ENCODE measurements around the gene UTS2R.

The UTS2R gene

DNA sequence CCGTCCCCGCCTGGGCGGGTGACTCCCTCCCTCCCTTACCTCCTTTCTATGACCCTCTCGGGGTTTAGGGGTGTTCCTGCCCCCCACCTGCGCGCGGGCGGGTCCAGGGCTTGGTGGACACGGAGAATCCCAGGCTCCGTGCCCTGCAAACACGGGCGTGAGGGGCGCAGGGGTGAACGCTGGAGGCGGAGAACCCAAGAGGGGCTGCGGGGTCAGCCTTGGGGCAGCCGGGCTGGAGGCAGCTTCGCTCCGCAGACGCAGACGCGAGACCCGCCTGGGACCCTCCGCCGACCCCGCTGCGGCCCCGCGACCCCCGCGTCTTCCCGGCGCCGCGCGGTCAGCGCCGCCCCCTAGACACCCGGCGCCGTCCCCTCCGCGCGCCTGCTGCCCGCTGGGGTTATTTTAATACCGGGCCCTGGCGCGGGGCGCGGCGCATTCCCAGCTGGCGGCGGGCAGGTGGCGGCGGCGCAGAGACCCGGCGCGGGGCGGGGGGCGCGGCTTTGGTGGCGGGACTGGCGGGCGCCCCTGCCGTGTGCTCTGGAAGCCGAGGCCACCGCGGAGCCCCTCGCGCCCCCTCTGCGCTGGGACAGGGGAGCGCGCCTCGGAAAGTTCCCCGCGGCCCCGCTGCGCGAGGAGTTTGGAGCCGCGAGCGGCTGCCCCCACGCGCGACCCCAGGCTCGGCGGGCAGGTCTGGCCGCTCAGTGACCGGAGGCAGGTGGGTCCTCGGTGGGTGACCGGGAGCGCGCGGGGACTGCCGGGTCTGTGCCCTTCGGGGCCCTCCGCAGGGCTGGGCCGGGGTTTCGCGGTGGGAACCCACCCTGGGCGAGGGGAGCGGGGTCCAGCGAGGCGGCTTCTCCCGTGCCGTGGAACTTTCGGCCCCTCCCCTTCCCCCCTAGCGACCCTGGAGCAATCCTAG, at the start of gene UTS2R:
Gene UTS2R (plus strand): TSS at position 433 of the 916 bp plus-strand sequence. CDS start 2,560 bp downstream, outside the sequence.
- no peak for DNase-seq (ENCODE audit: low read depth in 2 of 3, low spot score in 2 of 3)

DNA sequence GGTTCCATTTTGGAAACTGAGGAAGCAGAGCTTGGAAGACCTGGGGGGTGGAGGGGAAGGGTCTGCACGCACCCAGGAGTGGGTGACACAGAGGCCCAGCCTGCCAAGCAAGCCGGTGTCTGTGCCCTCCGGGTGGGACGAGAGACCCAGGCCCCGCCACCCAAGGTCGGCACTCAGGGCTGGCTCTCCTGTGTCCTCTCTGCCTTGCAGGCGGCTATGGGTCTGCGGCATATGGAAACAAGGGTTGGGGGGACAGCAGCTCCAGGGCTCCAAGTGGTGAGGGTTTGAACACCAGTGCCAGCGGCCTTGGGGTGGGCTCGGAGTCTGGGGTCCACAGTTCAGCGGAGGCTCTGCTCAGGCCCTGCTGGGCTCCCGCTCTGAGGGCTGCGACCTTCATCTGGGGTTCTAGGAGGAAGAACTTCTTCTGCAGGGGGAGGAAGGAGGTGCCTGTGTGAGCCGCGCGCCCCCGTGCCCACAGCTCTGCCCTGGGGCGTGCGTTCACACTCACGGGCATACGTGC, 49.6 kb upstream of the UTS2R start:
- no peak for DNase-seq (ENCODE audit: low read depth in 2 of 3, low spot score in 2 of 3)

DNA sequence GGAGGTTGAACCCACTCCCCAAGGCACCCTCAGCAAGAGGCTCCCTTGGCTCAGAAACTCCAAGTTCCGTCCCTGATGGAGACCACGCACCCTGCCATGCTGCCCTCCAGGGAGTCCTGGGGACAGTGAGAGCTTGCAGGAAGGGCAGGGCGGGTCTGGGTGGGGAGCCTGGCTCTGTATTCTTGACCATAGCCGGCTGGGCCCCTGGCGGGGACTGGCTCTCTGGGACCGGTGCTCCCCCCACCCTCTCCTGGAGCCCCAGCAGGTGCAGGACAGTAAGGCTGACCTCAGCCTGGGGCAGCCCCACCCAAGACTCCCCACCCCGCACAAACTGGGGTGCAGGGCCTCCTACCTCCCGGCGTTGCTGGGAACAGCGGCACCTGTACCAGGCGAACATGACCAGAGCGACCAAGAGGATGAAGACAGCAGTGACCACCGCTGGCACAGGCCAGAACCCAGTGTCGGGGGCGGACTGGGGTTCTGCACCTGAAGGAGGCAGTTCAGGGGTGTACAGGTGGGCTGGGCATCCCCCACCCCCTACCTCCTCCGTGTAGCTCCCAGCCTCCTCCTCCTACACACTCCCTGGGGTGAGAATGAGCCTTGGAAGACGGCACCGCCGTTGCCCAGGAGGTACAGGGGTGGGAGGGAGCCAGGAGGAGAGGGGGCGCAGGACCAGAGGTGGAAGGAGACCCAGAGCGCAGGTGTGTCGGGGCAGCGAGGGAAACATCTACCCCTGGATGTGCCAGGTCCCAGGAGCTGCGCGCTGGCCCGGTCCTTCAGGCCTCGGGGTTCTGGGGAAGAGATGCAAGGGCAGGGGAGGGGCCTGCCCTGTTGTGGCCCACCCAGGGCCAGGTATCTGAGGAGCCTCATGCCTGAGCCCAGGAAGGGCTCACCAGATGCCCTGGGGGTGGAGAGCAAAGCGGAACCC, 48.8 kb upstream of the UTS2R start:
- DNase-seq (ENCODE audit: low read depth in 2 of 3, low spot score in 2 of 3) = no peak

DNA sequence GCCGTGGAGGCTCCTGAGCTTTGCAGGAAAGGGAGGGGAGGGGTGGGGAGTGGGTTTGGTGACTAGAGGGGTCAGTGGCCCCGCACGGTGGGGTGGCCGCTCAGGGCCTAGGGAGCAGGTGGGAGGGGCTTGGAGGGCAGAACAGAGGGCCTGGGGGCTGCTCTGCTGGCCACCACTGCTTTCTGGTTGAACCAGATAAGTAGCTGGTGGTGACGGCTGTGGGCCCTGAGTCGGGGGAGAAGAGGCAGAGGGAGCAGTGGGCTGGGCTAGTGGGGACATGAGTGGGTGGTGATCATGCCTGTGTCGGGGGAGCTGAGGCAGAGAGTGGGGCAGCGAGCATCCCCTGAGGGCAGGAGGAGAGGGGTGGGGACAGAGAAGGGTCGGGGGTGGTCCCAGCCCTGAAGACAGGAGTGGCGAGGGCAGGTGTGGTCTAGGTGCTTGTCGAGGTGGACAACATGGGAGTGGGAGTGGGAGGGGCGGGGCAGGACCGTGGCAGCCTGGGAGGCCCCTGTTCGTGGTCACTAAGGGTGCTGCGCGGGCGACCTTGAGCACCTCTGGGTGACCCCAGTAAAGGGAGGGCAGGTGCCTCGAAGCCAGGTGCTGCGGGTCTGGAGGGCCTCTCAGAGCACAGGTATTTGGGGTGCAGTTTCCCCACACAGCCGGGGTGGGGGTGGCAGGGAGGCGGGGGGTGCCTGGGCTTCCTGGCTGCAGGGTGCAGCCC, 47.9 kb upstream of the UTS2R start:
- no peak for DNase-seq (ENCODE audit: low read depth in 2 of 3, low spot score in 2 of 3)

DNA sequence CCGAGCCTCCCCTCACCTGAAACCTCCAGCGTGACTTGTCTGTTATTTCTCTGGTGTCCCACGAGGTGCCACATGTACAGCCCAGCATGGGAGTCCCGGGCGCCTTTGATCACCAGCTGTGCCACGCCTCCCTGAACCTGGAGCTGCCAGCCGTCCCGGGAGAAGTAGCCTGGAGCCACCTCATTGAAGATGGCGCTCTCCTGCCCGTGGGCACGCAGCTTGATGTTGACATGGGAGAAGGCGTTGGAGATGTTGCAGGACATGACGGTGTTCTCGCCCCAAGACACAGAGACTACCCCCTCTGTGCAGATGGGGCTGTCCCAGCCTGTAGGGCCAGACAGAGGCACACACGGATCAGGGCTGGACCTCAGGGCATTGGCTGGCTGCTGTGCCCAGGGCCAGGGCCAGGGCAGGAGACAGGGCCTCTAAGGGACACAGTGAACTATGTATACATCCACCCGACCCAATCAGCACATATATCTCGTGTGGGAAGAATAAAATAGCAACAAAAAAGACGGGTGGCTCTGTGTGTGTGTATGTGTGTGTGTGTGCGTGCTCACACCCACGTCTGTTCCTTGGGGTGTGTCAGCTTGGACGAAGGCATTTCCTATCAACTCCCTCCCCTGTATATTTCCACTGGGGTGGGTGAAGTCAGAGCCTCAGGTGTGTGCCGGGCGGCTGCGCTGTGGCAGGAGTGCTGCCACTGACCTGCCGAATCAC, 46.8 kb upstream of the UTS2R start:
- no peak for DNase-seq (ENCODE audit: low read depth in 2 of 3, low spot score in 2 of 3)

DNA sequence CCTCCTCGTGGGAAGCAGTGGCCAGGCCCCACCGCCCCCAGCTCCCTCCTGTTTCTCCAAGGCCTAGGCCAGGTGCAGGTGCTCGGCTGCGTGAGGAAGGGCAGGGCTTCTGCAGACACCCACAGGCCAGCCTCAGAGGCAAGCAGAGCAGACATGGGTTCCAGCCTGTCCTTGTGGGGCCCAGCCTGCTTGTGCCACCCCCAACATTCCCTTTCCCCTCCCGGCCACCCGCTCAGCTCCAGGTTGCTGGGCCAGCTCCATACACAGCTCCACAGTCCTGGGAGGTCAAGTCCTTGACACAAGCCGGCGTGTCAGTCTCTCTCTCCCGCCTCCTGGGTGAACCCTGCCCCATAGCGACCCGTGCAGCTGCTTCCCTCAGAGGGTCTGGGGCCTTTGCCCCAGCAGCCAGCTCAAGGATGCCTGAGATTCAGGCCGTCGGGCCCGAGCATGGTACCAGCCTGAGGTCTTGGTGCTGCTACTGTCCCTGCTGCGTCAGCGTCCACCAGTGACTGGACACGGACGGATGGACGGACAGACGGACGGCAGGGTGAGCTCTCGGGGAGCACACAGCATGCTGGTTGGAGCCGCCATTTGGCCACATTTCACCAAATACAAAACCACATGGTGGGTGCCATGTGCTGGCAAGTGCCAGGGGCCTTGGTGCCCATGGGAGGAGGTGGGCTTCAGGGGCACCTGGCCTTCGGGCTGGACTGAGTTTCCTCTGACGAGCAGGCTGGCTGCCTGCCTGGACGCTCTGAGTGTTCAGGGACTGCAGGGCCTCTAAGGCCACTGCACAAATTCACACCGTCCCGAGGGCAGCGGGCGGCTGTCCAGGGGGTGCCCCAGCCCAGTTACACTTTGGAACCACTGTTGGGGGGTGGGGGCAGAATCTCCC, 46.0 kb upstream of the UTS2R start:
- no peak for DNase-seq (ENCODE audit: low read depth in 2 of 3, low spot score in 2 of 3)

DNA sequence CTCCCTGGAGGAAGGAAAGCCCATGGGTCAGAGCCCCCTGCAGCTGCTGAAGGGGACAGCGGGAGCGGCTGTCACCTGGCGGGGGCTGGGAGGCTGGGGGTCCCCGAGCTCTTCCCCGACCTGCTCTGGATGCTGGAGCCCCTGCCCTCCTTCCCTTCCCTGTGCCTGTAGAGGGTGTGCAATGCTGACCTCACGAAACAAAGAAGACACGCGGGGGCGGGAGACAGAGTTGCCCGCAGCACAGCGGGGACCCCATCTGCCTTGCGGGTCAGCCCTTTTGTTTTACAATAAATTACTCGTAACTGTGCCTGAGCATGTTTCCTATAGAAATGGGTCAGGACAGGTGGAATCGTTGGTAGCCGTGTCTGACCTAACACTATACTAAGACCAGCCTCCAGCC, 44.3 kb upstream of the UTS2R start:
- no peak for DNase-seq (ENCODE audit: low read depth in 2 of 3, low spot score in 2 of 3)

DNA sequence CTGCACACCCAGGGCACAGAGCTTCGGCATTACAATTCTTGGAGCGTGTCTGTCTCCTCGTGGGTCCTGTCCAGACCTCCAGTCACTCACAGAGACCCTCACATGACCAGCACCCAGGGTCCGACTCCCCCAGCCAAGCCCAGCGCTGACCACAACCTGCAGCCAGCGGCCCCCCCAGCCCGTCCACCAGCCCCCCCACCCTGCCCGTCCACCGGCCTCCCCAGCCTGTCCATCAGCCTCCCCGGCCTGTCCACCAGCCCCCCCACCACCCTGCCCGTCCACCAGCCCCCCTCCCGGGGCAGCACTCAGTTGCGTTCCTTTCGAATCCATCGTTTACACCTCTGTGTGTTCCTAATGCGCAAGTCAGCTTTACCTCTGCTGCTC, 43.8 kb upstream of the UTS2R start:
- DNase-seq (ENCODE audit: low read depth in 2 of 3, low spot score in 2 of 3) = no peak

DNA sequence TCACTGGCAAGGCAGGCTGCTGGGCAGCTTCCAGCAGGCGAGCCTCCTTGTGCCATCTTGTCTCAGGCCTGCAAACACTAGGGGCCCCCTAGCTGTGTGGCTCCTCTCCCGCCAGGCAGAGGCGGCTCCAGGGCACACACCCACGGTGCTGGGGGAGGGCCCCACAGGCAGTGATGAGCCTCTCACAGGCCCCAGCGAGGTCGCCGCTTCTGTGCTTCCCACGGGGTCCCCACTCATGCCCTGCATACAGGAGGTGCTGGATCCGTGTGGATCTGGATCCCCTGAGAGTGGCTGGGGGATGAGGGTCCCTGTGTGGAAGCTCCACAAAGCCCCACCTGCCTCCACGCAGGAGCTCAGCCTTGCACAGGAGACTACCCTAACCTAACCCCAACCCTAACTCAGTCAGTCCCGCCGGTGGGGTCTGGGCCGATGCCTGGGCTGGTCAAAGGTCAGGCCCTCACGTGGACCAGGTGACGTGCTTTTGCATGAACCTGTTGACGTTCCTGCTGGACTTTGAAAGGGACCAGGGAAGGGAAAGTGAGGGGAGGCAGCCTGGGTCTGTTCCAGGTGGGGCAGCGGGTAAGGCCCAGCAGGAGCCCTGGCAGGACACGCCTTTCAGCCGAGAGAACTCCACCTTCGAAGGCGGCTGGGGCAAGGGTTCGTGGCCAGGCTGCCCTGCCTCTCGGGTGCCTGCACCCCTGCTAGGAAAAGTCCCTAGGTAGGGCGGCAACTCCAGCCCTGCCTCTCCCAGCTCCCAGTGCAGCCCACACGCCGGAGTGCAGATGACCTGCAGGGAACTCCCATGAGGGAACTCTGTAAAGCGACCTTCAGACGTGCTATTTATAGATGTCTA, 43.2 kb upstream of the UTS2R start:
- no peak for DNase-seq (ENCODE audit: low read depth in 2 of 3, low spot score in 2 of 3)

DNA sequence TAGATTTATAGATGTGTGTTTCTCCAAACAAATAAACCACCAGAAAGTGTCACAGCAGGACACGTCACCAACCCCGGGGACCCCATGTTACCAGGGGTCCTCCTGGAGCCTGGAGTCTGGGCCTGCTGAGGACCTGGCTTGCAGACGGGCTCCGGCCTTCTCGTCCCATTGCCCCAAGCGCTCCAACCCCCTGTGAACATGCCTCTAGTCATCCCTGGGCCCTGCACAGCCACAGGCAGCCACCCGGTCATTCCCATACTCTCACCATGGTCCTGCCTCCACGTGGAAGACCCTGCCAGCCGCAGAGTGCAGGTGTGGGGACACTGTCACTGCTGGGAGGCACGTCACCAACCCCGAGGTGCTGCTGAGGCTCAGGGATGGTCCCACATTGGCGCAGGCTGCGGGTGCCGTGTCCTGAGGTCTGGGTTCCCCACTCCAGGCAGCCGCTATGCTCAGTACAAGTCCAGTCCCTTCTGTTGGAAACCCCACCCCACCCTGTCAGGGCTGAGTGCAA, 42.5 kb upstream of the UTS2R start:
- no peak for DNase-seq (ENCODE audit: low read depth in 2 of 3, low spot score in 2 of 3)

DNA sequence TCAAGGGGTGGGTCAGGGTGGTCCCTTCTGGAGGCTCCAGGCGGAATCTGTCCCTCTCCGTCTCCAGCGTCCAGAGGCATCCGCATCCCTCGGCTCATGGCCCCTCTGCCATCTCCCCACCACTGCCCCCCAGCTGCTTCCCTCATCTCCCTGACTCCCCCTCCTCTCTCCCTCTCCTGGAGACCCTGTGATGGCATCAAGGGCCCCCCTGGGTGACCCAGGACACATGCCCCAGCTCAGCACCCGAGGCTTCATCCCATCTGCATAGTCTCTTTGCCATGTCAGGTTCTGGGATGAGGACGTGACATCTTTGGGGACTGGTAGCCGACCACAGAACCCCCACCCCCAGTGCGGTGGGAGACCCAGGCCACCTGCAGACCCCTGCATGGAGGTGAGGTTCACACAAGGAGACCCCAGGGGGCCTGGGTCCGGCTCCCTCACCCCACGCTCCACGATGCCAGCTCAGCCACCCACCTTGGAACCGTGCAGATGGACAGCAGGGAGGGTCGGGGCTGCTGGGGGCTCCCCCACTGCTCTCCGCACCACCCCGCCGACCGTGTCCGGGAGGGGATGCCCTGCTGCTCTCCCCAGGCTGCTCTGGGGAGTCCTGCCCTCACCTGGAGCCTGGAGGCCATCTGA, 41.8 kb upstream of the UTS2R start:
- DNase-seq (ENCODE audit: low read depth in 2 of 3, low spot score in 2 of 3) = no peak

DNA sequence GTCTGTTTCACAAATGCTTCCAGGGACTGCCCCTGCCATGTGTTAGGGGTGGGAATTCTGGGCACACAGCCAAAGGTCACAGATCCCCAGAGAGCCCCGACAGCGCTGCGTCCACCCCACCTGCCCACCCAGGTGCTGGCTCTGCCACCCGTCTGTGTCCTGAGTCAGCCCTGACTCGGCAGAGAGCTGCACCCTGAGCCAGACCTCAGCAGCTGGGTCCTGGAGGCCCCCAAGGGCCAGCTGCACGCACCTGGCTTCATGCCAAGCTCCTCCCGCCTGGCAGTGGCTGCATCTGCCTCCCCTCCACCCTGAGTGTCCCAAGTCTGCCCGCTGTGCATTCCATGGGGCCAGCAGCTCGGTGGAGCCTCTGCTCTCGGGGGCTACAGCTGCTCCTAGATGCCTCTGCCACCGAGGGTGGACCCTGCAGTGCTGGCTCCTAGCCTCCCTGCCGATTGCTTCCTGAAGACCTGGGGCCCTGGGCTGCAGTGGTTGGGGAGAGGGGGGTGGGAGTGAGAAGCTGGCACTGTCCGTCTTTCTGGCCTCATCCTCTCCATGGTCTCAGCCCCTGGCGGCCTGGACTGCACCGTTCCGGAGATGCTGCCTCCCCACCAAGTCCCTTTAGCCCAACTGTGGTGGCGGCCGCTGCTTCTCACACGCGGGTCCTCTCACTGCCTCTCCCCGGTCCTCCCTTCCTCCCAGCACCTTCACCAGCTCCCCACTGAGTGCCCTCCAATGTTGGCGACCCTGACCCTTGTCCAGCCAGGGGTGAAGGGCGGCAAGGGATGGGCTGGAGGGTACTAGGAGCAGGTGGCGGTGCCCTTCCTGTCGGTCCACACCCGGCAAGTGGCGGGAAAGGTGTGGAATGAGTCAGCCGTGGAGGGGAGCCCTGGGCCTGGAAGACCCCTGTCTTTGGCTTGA, 41.0 kb upstream of the UTS2R start:
- no peak for DNase-seq (ENCODE audit: low read depth in 2 of 3, low spot score in 2 of 3)

DNA sequence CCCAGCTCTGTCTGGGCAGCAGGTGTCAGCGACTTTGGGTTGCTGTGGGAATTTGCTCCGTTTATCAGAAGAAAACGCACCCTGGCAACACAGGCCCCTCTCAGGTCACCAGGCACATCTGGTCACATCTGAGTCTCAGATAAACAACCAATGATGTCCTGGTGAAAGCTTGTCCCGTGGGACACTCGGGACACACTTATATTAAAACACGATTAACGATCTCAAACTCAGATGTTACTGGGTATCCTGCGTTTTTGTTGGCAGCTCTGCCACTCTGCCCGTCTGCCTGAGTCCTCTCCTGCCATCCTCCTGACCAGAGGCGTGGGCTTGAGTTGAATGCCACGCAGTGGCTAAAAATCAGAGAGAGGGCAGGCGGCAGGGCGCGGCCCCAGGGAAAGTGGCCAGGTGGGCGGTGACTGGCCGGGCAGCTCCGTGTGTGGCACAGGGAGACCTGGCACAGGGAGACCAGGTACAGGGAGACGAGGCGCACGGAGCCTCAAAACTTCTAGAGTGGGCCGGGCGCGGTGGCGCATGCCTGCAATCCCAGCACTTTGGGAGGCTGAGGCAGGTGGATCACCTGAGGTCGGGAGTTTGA, 40.1 kb upstream of the UTS2R start:
- no peak for DNase-seq (ENCODE audit: low read depth in 2 of 3, low spot score in 2 of 3)

DNA sequence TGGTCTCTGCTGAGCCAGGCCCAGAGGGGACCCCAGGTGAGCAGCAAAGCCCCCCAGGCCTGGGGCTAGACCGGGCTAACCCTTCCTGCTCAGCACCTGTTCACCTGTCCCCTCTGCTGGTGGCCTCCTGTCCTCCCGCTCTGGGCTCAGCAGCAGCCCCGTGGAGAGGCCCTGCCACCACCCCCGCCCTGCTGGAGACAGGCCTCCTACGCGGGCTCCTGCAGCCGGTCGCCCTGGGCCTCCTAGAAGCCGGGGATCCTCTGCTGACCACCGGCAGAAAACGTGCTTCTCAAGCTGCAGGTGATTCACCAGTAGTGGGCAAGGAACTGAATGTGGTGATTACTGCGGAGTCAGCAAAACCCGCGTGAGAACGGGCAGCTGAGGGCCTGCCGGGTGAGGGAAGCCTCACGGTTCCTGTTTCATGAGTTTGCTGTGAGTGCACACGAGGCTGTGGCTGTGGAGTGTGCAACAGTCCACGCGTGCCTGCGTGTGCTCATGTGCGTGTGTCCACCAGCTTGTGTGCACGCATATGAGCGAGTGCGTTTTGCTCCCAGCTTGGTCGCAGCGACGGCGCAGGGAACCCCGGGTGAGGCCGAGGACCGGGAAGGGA, 38.8 kb upstream of the UTS2R start:
- no peak for DNase-seq (ENCODE audit: low read depth in 2 of 3, low spot score in 2 of 3)

DNA sequence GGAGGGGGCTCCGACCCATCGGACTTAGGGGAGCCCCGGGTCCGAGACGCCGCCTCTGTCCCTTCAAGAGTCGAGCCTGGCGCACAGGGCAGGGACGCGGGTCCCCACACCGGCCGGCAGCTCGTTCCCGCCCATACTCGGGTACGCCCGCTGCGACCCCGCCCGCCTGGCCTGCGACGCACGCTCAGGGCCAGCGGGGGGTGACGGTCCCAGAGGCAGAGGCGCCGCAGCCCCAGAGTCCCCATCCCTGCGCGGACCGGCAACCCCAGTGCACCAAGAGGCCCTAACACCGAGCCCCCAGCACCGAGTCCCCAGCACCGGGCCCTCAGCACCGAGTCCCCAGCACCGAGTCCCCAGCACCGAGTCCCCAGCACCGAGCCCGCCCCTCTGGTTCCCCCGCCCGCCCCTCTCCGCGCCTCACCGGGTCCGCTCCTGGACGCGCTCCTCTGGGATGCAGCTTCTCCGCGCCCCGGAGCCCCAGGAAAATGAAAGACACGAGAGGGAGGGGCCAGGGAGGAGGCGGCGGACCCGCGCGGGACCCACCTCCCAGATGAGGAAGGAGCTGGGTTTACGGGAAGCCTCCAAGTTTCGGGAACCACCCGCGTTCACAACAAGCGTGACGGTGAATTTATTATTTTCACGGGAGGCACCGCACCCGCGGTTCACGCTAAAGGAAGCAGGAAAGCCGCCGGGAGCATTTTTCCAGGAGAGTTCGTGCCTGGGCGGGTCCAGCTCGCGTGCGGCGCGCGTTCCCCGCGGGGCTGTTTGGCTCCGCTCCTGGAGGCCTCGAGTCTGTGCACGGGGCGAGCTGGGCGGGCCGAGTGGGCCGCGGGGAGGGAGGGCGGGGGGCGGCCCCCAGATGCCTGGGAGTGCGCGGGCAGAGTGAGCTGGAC, 38.0 kb upstream of the UTS2R start, which contains the start of gene SECTM1:
Gene SECTM1 (minus strand): TSS at position 488 of the 893 bp plus-strand sequence. CDS start 6,526 bp downstream, outside the sequence.
- no peak for DNase-seq (ENCODE audit: low read depth in 2 of 3, low spot score in 2 of 3)

All from activated CD8-positive, alpha-beta memory T cell treated with anti-CD3 and anti-CD28 coated beads for 48 hours (primary cell).